H9 (cell line): ENCODE data around the gene RANBP17. TPM values are rescaled to one million over a fixed set of nuclear protein-coding genes. Genes with fewer than 3 reads are reported as not detected.

Source experiments
- DNase-seq: peaks from one replicate; pipeline ENCODE4 v3.0.0-alpha.2; 2017
- H2AFZ ChIP-seq: one replicate; pipeline ENCODE4 v1.6.1; 2013; ENCODE audit warnings: mild to moderate bottlenecking, low read length, control low read depth, moderate library complexity
- H2AK5ac ChIP-seq: 2 replicates; pipeline ENCODE4 v1.6.1; 2013; ENCODE audit warnings: low read length, control low read depth, mixed read lengths; ENCODE audit not compliant: insufficient read length
- H2BK120ac ChIP-seq: one replicate; pipeline ENCODE4 v1.6.1; 2013; ENCODE audit warnings: low read depth, mild to moderate bottlenecking, low read length, control low read depth, inconsistent platforms; ENCODE audit not compliant: poor library complexity, severe bottlenecking
- H2BK12ac ChIP-seq: 2 replicates; pipeline ENCODE4 v1.6.1; 2013; ENCODE audit warnings: low read length, control low read depth, mixed read lengths, low read depth; ENCODE audit not compliant: insufficient read length
- H2BK15ac ChIP-seq: 2 replicates; pipeline ENCODE4 v1.6.1; 2013; ENCODE audit warnings: low read depth, low read length, control low read depth
- H2BK20ac ChIP-seq: one replicate; pipeline ENCODE4 v1.6.1; 2013; ENCODE audit warnings: low read depth, mild to moderate bottlenecking, low read length, control low read depth, inconsistent platforms; ENCODE audit not compliant: poor library complexity, severe bottlenecking
- H2BK5ac ChIP-seq: 2 replicates; pipeline ENCODE4 v1.6.1; 2013; ENCODE audit warnings: low read length, control low read depth, mixed read lengths; ENCODE audit not compliant: insufficient read length
- H3K14ac ChIP-seq: 2 replicates; pipeline ENCODE4 v1.6.1; 2013; ENCODE audit warnings: low read length, control low read depth; ENCODE audit not compliant: insufficient read depth
- H3K18ac ChIP-seq: 2 replicates; pipeline ENCODE4 v1.6.1; 2013; ENCODE audit warnings: low read depth, mild to moderate bottlenecking, mixed read lengths, low read length, control low read depth; ENCODE audit not compliant: insufficient read length
- H3K23ac ChIP-seq: 2 replicates; pipeline ENCODE4 v1.6.1; 2013; ENCODE audit warnings: low read length, control low read depth, mixed read lengths, low read depth; ENCODE audit not compliant: insufficient read length
- H3K23me2 ChIP-seq: 2 replicates; pipeline ENCODE4 v1.6.1; 2013; ENCODE audit warnings: low read depth, mild to moderate bottlenecking, mixed read lengths, low read length, control low read depth; ENCODE audit not compliant: insufficient read length, poor library complexity, severe bottlenecking
- H3K27ac ChIP-seq: 2 replicates; pipeline ENCODE4 v1.5.1; 2013; ENCODE audit warnings: low read length, control low read depth, mixed read lengths, low read depth; ENCODE audit not compliant: insufficient read length
- H3K27me3 ChIP-seq: 2 replicates; pipeline ENCODE4 v1.6.1; 2013; ENCODE audit warnings: low read length, control low read depth, inconsistent platforms; ENCODE audit not compliant: insufficient read depth
- H3K4ac ChIP-seq: 2 replicates; pipeline ENCODE4 v1.6.1; 2013; ENCODE audit warnings: low read depth, mild to moderate bottlenecking, control low read depth, inconsistent platforms, low read length, moderate library complexity
- H3K4me1 ChIP-seq: 2 replicates; pipeline ENCODE4 v1.6.1; 2013; ENCODE audit warnings: low read length, control low read depth, inconsistent platforms; ENCODE audit not compliant: insufficient read depth
- H3K4me2 ChIP-seq: 2 replicates; pipeline ENCODE4 v1.6.1; 2013; ENCODE audit warnings: low read length, control low read depth, mixed read lengths; ENCODE audit not compliant: insufficient read length, insufficient read depth
- H3K56ac ChIP-seq: 2 replicates; pipeline ENCODE4 v1.6.1; 2013; ENCODE audit warnings: low read depth, mild to moderate bottlenecking, mixed read lengths, low read length, control low read depth; ENCODE audit not compliant: insufficient read length
- H3K79me1 ChIP-seq: 2 replicates; pipeline ENCODE4 v1.6.1; 2013; ENCODE audit warnings: low read depth, mild to moderate bottlenecking, moderate library complexity, low read length, control low read depth, inconsistent platforms; ENCODE audit not compliant: insufficient read depth, poor library complexity, severe bottlenecking
- H3K79me2 ChIP-seq: 2 replicates; pipeline ENCODE4 v1.6.1; 2013; ENCODE audit warnings: low read length, control low read depth, inconsistent platforms; ENCODE audit not compliant: insufficient read depth
- H3K9ac ChIP-seq: 2 replicates; pipeline ENCODE4 v1.6.1; 2013; ENCODE audit warnings: low read length, control low read depth, mixed read lengths; ENCODE audit not compliant: insufficient read length; ENCODE audit errors: extremely low read depth
- H3K9me3 ChIP-seq: one replicate; pipeline ENCODE4 v1.6.1; 2013; ENCODE audit warnings: low read depth, low read length, inconsistent platforms; ENCODE audit not compliant: control insufficient read depth
- H3T11ph ChIP-seq: one replicate; pipeline ENCODE4 v1.6.1; 2013; ENCODE audit warnings: mild to moderate bottlenecking, low read length, control low read depth, inconsistent platforms
- H4K20me1 ChIP-seq: one replicate; pipeline ENCODE4 v1.6.1; 2013; ENCODE audit not compliant: control insufficient read depth, insufficient read length, insufficient read depth
- H4K5ac ChIP-seq: 2 replicates; pipeline ENCODE4 v1.6.1; 2013; ENCODE audit warnings: low read depth, mild to moderate bottlenecking, mixed read lengths, low read length, control low read depth; ENCODE audit not compliant: insufficient read length
- H4K8ac ChIP-seq: replicated peaks from 2 replicates; pipeline ENCODE4 v1.6.1; 2013; ENCODE audit warnings: low read length, control low read depth, mixed read lengths, low read depth; ENCODE audit not compliant: insufficient read length
- H4K91ac ChIP-seq: 2 replicates; pipeline ENCODE4 v1.6.1; 2013; ENCODE audit warnings: low read depth, mild to moderate bottlenecking, moderate library complexity, mixed read lengths, low read length, control low read depth; ENCODE audit not compliant: insufficient read length
- H3K27ac Mint-ChIP-seq, 3 experiments: 2 replicates in 2 of 3; 3 replicates in 1 of 3; pipeline ENCODE4 v1.8.0; 2020 to 2021; ENCODE audit warnings: mixed read lengths in 3 of 3, mild to moderate bottlenecking in 1 of 3, moderate library complexity in 1 of 3
- H3K27me3 Mint-ChIP-seq: 2 replicates; pipeline ENCODE4 v1.8.0; 2021; ENCODE audit warnings: low read depth, mild to moderate bottlenecking, moderate library complexity, mixed read lengths
- H3K36me3 Mint-ChIP-seq, 3 experiments: 2 replicates in 2 of 3; 3 replicates in 1 of 3; pipeline ENCODE4 v1.8.0; 2020 to 2021; ENCODE audit warnings: low read depth in 3 of 3, mixed read lengths in 3 of 3; ENCODE audit not compliant: insufficient read depth in 1 of 3
- H3K4me1 Mint-ChIP-seq, 2 experiments: 2 replicates each; pipeline ENCODE4 v1.8.0; 2020; ENCODE audit warnings: mixed read lengths in 2 of 2
- H3K4me3 Mint-ChIP-seq, 2 experiments: 2 replicates in 1 of 2; 3 replicates in 1 of 2; pipeline ENCODE4 v1.8.0; 2020 to 2021; ENCODE audit warnings: mild to moderate bottlenecking in 2 of 2, mixed read lengths in 2 of 2, moderate library complexity in 1 of 2
- H3K9me3 Mint-ChIP-seq, 2 experiments: 2 replicates in 1 of 2; 3 replicates in 1 of 2; pipeline ENCODE4 v1.8.0; 2020; ENCODE audit warnings: mild to moderate bottlenecking in 2 of 2, mixed read lengths in 2 of 2, moderate library complexity in 1 of 2
- CTCF ChIP-seq: fragments of 200-600 bp; sonication (generic); conservative IDR thresholded peaks from 3 replicates; pipeline ENCODE4 v1.8.0; 2021; ENCODE audit warnings: antibody characterized with exemption, mild to moderate bottlenecking
- WGBS: extraction: QIAGEN DNeasy Blood & Tissue Kit; methylation state at CpG from one replicate; pipeline ENCODE4 v1.1.7; 2013; ENCODE audit warnings: missing lambda C conversion rate, low lambda C conversion rate, mixed read lengths; ENCODE audit not compliant: insufficient read length; ENCODE audit errors: extremely low coverage; 5-methylcytosine and 5-hydroxymethylcytosine counted together
- total RNA-seq: library from RNA; stranded (reverse); gene quantifications from 2 replicates; pipeline ENCODE4 v1.2.1, GENCODE V29; 2021

Gene RANBP17
- total RNA-seq, 1 experiment from 2014 or later = 16.5 TPM

- DNase-seq = no peak
- Histone ChIP-seq H3K4ac (no peak overlapping the region), H3K4me2 (no peak overlapping the region), H3K79me2 (no peaks in the 10 kb centered on the region), H2BK12ac (no peak overlapping the region), H3K14ac (no peak overlapping the region), H2AK5ac (no peak overlapping the region), H2BK120ac (no peak overlapping the region), H3K9me3 (no peaks in the 10 kb centered on the region), H3K27me3 (no peaks in the 10 kb centered on the region), H2BK15ac (no peak overlapping the region), H3T11ph (no peak overlapping the region), H2AFZ (no peak overlapping the region), H3K27ac (no peak overlapping the region), H2BK20ac (no peak overlapping the region), H2BK5ac (no peak overlapping the region), H3K79me1 (no peaks in the 10 kb centered on the region), H4K5ac (no peak overlapping the region), H4K91ac (no peak overlapping the region), H3K23me2 (no peaks in the 10 kb centered on the region), H4K20me1 (no peaks in the 10 kb centered on the region), H3K56ac (no peak overlapping the region), H3K9ac (no peak overlapping the region), H3K18ac (no peak overlapping the region), H4K8ac (no peak overlapping the region), H3K4me1 (no peaks in the 10 kb centered on the region), H3K23ac (no peak overlapping the region)
- no peak for TF ChIP-seq CTCF
- Mint-ChIP-seq H3K27ac (no peak overlapping the region), H3K36me3 (peaks cover 18 to 20% (median 20%) of the 10 kb centered on the region in 3 experiments), H3K4me1 (no peaks in the 10 kb centered on the region), H3K4me3 (no peak overlapping the region), H3K9me3 (peaks cover 23 to 24% of the 10 kb centered on the region in 2 experiments), H3K27me3 (no peaks in the 10 kb centered on the region; the same call in 1 of the 2 replicates)
- WGBS = no CpG with 5 or more reads among the region's 2 CpGs
These were observed 149.0 kb downstream of the RANBP17 start for GRCh38 chr5:171010816-171011215.
